ENCODE results near the gene KLC3.

The KLC3 gene

DNA sequence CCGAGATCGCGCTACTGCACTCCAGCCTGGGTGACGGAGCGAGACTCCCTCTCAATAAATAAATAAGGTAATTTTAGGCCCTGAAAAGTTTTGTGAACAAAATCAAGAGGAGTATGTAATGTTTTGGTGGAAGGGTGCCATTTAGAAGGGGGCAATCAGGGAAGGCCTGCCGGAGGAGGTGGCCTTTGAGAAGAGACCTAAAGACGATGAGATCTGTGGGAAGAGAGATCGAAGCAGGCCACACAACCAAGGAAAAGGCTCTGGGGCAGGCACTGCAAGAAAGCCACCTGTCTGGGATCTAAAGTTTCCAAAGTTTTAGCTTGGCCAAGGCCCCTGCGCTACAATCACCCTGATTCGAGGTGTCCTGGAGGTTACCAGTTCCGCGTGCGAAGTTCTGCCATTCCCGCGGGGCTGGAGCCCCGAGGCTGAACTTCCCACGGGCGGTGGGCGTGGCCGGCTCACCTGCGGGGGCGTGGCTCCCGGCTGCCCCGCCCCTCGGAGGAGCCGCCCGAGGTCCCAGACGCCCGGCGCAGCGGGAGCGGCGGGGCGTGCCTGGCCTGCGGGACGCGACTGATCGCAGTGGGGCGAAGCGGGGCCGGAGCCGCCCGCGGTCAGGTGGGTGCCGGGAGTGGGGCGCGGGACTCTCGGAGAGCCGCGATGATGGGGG lies at the start of gene KLC3:
TSS of gene KLC3 (plus strand) at position 519 of the 667 bp plus-strand sequence. CDS start 4,792 bp downstream, outside the sequence.
- TF ChIP-seq, protein P1, sequence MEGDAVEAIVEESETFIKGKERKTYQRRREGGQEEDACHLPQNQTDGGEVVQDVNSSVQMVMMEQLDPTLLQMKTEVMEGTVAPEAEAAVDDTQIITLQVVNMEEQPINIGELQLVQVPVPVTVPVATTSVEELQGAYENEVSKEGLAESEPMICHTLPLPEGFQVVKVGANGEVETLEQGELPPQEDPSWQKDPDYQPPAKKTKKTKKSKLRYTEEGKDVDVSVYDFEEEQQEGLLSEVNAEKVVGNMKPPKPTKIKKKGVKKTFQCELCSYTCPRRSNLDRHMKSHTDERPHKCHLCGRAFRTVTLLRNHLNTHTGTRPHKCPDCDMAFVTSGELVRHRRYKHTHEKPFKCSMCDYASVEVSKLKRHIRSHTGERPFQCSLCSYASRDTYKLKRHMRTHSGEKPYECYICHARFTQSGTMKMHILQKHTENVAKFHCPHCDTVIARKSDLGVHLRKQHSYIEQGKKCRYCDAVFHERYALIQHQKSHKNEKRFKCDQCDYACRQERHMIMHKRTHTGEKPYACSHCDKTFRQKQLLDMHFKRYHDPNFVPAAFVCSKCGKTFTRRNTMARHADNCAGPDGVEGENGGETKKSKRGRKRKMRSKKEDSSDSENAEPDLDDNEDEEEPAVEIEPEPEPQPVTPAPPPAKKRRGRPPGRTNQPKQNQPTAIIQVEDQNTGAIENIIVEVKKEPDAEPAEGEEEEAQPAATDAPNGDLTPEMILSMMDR (conservative IDR thresholded peaks at IDR 0.05; ENCODE audit: low read depth, low read length), result no peak
- no peak within 1 kb of the TSS for H3K4me3 ChIP-seq (ENCODE audit: low read depth, low read length)
- no peak for DNase-seq (ENCODE audit: low read depth)

DNA sequence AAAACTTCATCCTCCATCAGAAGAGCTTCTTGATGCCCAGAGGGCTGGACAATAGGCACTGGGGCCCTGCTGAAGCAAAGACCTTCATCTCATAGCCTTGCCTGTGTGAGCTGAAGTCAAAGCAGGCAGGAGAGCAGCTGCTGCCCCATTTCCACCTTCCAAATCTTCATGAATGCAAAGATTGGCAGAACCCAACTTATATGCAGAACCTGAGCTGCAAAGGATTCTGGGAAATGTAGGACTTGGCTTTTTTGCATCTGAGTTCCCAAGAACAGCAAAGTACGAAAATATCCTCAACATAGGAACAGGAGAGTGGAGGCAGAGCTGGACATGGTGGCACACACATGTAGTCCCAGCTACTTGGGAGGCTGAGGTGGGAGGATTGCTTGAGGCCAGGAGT lies 48.7 kb upstream of the KLC3 start:
- H3K4me3 ChIP-seq (ENCODE audit: low read depth, low read length), result no peak overlapping the region
- no peak for DNase-seq (ENCODE audit: low read depth)
- TF ChIP-seq, protein P1 (conservative IDR thresholded peaks at IDR 0.05; ENCODE audit: low read depth, low read length), result no peak

DNA sequence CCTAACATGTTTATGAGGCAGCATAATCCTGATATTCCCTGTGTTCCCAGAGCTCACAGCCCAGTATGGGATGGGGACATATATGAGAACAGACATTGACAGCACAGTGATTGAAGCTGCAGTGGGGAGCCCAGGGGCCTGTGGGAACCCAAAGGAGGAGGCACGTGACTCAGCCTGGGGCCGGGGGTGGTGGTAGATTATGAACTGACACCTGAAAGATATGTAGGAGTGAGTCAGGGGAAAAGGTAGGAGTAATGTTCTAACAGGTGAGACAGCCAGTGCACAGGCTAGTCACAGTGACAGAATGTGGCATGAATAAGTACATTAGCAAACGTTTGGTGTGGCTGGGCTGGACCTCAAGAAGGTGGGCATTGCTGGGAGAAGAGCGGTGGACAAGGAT lies 46.9 kb upstream of the KLC3 start:
- TF ChIP-seq, protein P1 (conservative IDR thresholded peaks at IDR 0.05; ENCODE audit: low read depth, low read length), result no peak
- no peak overlapping the region for H3K4me3 ChIP-seq (ENCODE audit: low read depth, low read length)
- no peak for DNase-seq (ENCODE audit: low read depth)

DNA sequence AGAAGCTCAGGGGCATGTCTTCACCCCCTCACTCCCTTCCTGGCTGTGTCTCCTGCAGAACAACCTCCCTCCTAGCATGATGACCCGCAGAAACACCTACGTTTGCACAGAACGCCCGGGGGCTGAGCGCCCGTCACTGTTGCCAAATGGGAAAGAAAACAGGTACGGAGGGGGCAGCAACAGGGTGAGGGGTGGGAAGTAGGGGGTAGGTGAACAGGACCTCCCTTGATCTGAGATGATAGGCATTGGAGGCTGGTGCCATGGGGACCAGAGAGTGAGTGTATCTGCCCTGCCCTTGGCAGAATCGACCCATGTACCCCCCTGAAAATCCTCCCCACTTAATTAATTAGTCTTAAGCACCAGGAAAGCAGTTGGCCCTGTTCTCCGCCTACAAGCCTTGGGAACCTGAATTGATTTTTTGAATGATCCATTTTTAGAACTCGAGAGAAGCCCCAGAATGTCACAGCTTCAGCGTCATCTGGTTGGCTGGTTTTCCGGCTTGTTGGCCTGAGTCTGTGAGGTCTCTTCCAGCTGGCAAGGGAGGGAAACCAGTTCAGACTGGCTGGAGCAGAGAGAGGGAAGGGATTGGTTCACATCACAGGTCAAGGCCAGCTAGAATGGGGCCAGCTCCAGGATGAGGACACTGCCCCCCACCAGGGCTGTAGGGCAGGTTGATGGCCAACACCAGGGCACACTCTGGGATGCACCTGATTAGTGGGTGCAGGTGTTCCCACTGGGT lies 46.1 kb upstream of the KLC3 start:
- no peak overlapping the region for H3K4me3 ChIP-seq (ENCODE audit: low read depth, low read length)
- no peak for DNase-seq (ENCODE audit: low read depth)

DNA sequence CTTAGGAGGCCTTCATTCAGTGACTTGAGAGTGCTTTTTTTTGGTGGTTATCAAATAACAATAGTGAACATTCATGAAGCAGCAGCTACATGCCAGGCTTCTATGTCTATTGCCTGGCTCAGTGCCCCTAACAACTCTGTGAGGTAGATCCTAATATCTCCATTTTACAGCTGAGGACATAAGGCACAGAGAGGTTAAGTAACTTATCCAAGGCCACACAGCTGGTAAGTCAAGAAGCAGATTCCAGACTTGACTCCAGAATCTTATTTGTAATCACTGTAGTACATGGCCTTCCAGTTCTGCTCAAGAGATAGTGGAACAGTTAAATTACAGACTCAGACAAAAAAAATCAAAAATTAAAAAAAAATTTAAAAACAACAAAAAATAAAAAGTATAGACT lies 44.7 kb upstream of the KLC3 start:
- no peak overlapping the region for H3K4me3 ChIP-seq (ENCODE audit: low read depth, low read length)
- DNase-seq (ENCODE audit: low read depth), result no peak
- TF ChIP-seq, protein P1 (conservative IDR thresholded peaks at IDR 0.05; ENCODE audit: low read depth, low read length), result no peak

More for the DNA sequence above, 46.1 kb upstream of the KLC3 start:
- TF ChIP-seq, protein P1 (conservative IDR thresholded peaks at IDR 0.05; ENCODE audit: low read depth, low read length), result no peak

DNA sequence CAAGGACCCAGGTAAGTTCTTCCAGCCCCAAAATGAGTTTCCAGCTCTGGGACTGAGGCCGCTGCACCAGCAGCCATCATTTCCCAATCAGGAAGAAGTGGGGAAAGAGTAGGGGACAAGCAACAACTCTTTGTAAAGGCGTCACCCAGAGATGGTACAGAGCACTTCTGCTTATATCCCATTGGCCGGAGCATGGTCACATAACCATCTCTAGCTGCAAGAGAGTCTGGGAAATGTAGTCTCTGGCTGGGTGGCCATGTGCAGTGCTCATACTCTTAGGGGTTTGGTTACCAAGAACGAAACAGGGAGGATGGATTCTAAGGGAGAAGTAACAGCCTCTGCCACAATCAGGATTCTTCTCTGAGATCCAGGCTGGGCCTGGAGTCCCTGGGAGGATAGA lies 44.2 kb upstream of the KLC3 start:
- no peak for DNase-seq (ENCODE audit: low read depth)
- TF ChIP-seq, protein P1 (conservative IDR thresholded peaks at IDR 0.05; ENCODE audit: low read depth, low read length), result no peak
- H3K4me3 ChIP-seq (ENCODE audit: low read depth, low read length), result no peak overlapping the region
